CD4-positive, alpha-beta T cell treated with Interleukin-4 for 1 hour (primary cell): ENCODE data around the gene GJB6.

Source experiments
- DNase-seq, 2 donors: peaks; one replicate each; pipeline ENCODE4 v3.0.0-alpha.2; 2020 to 2022

The GJB6 gene

DNA sequence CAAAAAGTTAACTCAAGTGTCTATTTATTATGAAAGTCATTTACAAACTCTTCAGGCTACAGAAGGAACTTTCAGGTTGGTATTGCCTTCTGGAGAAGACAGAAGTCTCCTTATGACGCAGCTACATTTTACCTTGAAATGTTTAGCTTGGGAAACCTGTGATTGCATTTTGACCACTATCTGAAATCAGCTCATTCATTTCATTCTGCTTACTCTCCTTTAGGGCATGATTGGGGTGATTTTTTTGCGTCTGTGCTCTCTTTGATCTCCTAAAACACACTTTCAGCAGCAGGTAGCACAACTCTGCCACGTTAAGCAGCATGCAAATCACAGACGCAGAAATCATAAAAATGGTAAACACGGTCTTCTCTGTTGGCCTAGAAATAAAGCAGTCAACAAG is 9.6 kb downstream of the GJB6 start:
- no peak for DNase-seq

DNA sequence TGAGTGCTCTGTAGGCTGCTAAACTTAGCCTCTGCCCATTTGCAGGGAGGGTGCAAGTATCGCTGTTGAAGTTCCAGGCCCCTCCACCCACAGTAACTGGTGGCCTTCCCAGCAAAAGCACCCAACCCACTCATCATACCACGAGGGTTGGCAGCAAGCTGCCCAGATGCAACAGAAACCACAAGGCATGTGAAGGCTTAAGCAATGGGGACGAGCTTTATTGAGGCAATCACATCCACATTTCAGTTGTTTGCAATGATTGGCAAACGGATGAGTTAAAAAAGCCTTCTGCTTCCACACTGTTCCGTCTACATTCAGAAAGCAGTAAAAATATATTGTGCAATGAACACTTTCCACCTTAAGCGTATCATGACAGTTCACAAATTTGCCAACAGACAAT is 10.3 kb downstream of the GJB6 start:
- peak in 1 of 2 donors; percentile 42 for DNase-seq

DNA sequence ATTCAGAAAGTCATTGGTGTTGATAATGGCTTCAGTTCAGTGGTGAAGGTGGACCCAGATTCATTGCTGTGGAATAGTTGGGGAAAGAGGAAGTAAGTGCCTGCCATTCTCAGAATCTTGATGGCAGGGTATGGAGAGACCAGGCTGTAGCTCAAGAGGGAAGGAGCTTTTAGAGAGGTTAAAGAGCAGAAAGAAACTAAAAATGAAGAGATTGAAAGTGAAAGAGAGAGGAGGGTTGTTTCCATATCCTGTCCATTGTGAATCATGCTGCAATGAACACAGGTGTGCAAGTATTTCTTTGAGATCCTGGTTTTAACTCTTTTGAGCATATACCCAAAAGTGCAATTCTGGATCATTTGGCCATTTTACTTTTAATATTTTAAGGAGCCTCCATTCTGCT is 12.5 kb downstream of the GJB6 start:
- no peak for DNase-seq

DNA sequence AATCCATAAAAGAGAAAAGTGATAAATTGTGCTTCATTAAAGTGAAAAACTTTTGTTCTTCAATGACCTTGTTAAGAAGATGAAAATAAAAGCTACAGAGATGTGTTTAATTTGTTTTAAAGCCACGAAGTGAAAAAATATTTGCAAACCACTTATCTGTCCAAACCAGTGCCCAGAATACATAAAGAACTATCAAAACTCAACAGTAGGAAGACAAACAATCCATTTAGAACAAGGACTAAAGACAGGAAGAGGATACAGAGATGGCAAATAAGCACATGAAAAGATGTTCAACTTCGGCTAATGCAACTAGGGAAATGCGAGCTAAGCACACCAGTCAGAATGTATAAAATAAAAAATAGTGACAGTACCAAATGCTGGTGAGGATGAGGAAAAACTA is 15.0 kb downstream of the GJB6 start:
- no peak for DNase-seq

GRCh38 chr13:20209948-20210347 is 22.2 kb downstream of the GJB6 start:
- DNase-seq, result no peak

- DNase-seq, result no peak
Observed at GRCh38 chr13:20206698-20207235, 25.4 kb downstream of the GJB6 start.

- no peak for DNase-seq
Observed at GRCh38 chr13:20206065-20206697, 25.9 kb downstream of the GJB6 start.

DNA sequence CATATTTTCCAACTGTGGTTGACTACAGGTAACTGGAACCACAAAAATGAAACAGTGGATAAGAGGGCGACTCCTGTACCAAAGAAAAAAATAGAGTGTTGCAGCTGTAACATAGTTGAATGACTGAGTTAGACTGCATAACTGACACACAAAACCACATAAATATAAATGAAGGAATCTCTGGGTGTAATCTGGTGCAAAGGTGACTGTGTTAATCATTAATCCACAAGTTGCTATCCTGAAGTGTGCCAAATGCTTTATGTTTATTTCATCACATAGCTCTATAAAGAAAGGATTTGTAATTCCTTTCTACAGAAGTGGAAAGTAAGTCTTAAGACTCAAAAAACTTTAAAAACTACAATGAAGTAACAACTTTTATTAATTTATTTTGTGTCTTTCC is 33.3 kb downstream of the GJB6 start:
- no peak for DNase-seq

DNA sequence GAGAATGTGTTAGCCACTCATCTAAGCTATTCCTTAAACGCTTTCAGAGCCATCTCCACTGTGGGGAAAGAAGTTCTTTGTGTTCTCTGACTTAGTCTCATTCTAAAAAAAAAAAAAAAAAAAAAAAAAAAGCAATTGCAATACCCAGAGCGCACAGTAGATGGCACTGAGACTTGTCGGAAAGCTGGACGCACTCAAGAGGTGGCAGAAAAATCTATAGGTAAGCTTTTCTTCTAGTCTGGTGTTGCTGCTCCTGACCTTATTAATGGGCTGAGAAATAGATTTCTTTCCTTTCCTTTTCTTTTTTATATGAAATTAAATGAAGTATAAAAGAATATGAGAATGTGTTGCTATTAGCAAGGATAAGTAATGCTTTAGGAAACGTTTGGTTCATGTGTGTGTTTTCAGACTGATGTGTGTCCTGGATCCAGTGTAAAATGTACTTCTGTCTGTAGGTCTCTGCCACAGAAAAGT is 34.7 kb downstream of the GJB6 start:
- DNase-seq, result peak in 1 of 2 donors; percentile 50

- no peak for DNase-seq
Observed at GRCh38 chr13:20195801-20196200, 36.3 kb downstream of the GJB6 start.

DNA sequence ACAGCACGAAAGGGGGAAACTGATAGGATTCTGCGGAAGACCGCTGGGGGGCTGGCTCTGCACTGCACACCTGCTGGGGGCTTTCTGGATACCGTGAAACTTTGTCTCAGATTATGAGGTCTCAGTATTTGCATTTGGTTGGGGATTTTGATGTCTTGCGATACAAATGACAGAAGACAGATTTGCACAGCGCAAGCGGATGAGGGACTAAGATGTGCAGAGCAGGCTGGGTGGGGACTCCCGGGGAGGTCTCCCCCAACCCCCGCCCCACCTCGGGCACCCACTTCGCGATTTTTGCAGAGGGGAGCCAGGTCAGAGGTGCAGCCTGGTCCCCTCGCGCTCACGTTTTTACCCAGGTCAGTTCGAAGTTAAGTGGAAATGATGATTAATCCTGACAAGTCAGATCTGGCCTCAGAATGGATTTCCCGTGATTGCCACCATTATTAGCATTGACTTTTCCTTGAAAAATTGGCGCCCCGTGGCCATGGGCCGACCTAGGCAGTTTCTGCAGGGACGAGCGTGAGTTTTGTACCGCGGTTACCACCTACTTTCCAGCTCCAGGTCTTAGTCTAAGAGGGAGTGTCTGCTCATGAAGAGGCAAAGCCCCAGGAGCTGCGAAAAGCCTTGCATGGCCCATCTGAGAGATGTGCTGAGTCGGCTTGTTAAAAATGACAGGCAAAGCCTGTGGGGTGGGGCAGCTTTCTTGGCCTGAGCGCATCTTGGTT is 38.0 kb downstream of the GJB6 start:
- DNase-seq, result peak in 1 of 2 donors; percentile 22

DNA sequence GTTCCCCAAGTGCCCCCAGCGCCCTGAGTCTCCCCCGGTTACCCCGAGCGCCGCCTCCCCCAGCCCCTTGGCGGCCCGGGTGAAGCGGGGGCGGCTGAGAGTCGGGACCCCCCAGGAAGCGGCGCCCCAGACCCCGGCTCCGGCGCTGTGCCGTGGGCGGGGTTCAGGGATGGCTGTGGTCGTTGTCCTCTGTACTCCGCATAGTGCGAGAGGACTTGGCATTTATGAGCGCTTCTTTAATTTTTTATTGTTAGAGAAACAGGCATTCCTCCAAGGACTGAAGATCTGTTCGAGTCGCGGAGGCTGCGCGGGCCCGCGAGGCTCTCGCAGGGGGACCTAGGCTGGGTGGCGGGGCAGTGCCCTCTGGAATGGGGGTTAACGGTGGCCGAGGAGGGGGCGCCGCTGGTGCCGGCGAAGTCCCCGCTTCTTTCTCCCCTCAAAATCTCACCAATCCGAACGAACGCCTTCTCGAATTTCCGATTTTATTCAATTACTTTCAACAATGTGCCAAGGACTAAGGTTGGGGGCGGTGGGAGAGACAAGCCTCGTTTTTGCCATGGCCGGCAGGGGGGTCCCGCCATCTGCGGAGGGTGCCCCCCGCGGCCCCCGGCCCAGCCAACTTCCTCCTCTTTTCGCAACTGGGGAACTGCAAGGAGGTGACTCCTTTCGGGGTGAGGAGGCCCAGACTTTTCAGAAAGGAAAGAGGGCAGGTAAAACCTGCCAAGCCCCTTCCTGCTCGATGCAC is 38.8 kb downstream of the GJB6 start:
- DNase-seq, result no peak

DNA sequence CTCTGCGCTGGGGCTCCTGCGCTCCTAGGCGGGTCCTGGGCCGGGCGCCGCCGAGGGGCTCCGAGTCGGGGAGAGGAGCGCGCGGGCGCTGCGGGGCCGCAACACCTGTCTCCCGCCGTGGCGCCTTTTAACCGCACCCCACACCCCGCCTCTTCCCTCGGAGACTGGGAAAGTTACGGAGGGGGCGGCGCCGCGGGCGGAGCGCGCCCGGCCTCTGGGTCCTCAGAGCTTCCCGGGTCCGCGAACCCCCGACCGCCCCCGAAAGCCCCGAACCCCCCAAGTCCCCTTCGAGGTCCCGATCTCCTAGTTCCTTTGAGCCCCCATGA is 39.3 kb downstream of the GJB6 start, which contains the start of gene GJB2:
TSS of gene GJB2 (minus strand) at position 103 of the 326 bp plus-strand sequence. CDS start 3,357 bp downstream, outside the sequence.
- no peak for DNase-seq

DNA sequence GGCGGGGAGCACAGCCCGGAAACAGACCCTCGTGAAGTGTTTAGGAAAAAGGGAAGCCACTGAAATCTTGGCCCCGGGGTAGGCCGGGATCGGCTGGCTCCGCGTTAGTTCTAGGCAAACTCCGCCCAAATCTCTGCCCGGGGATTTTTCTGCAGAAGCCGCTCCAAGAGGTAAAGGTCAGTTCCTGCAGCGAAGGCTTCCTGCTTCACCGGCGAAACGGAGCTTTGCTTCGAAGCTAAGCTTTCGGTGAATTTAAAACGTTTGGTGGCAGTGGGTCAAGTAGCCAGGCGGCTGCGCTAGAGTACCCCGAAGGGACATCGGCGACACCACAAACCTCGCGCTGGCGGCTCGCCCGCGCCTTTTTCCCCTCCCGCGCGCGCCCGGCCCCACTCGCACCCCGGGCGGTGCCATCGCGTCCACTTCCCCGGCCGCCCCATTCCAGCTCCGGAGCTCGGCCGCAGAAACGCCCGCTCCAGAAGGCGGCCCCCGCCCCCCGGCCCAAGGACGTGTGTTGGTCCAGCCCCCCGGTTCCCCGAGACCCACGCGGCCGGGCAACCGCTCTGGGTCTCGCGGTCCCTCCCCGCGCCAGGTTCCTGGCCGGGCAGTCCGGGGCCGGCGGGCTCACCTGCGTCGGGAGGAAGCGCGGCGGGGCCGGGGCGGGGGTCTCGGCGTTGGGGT is 39.8 kb downstream of the GJB6 start:
- DNase-seq, result no peak

DNA sequence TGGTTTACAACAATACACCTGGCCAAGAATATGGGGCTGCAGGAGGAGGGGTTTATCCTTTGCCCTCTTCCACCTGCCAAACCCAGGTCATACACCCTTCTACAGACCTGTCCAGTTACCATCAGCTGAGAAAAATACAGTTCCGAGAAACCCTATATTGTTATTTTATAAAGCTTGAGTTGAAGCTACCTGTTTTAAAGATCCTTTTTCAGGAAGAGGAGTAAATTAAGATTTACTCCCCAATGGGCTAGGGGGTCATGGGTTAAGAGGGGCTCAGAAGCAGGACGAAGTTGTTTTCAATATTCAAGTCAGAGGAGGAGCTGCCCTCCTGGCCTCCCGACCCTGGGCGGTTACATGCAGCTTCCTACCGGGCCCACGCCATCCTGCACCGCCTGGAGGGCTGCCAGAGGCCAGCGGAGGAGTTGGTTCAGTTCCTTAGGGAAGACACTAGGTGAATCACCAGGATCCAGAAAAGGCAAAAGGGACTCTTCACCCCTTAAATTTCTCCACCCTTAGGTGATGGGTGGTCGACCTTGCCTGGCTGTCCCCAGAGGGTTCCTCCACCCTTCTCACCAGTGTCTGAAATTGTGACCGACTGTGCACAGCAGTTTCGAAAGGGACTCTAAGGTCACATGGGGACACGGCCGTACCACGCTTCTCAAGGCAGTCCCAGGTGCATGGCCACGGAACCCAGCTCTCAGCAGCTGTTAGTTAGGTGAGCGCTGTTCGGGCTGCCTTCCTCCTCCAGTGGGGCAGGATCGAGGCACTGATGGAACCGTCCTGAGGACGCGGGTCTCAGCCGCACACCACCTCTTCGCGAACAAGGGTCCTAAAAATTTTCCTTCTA is 40.6 kb downstream of the GJB6 start:
- DNase-seq, result no peak

GRCh38 chr13:20190481-20191310 is 41.4 kb downstream of the GJB6 start:
- no peak for DNase-seq

- no peak for DNase-seq
Observed at GRCh38 chr13:20190076-20190475, 42.0 kb downstream of the GJB6 start.

DNA sequence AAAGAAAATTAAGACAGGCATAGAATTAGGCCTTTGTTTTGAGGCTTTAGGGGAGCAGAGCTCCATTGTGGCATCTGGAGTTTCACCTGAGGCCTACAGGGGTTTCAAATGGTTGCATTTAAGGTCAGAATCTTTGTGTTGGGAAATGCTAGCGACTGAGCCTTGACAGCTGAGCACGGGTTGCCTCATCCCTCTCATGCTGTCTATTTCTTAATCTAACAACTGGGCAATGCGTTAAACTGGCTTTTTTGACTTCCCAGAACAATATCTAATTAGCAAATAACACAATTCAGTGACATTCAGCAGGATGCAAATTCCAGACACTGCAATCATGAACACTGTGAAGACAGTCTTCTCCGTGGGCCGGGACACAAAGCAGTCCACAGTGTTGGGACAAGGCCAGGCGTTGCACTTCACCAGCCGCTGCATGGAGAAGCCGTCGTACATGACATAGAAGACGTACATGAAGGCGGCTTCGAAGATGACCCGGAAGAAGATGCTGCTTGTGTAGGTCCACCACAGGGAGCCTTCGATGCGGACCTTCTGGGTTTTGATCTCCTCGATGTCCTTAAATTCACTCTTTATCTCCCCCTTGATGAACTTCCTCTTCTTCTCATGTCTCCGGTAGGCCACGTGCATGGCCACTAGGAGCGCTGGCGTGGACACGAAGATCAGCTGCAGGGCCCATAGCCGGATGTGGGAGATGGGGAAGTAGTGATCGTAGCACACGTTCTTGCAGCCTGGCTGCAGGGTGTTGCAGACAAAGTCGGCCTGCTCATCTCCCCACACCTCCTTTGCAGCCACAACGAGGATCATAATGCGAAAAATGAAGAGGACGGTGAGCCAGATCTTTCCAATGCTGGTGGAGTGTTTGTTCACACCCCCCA is 43.2 kb downstream of the GJB6 start:
- peak in 1 of 2 donors; percentile 57 for DNase-seq

- no peak for DNase-seq
Observed at GRCh38 chr13:20186771-20187170, 45.3 kb downstream of the GJB6 start.
